Activated CD4-positive, alpha-beta T cell treated with anti-CD3 and anti-CD28 coated beads for 36 hours (primary cell): ENCODE measurements around the gene PPP1R17. TPM values are rescaled to one million over a fixed set of nuclear protein-coding genes. Genes with fewer than 3 reads are reported as not detected.

Experiments used
- ATAC-seq: fragments of 200-7000 bp; cut with Tn5 transposase; one replicate; pipeline ENCODE4 v1.10.0; 2021; ENCODE audit warnings: mild to moderate bottlenecking, moderate library complexity
- CTCF ChIA-PET: fragments of 350-600 bp; sonication (Branson Sonifier 250); formaldehyde crosslinking; loops from one replicate; lab custom pipeline; 2021; ENCODE audit warnings: antibody characterized with exemption; lab: Charles Lee
- POLR2A ChIA-PET: fragments of 350-600 bp; sonication (Branson Sonifier 250); formaldehyde crosslinking; loops from one replicate; lab custom pipeline; 2021; ENCODE audit warnings: antibody characterized with exemption, inconsistent platforms; lab: Charles Lee
- DNase-seq: peaks from one replicate; pipeline ENCODE4 v3.0.0-alpha.2; 2020
- H3K27ac Mint-ChIP-seq: one replicate; pipeline ENCODE4 v1.8.0; 2021; ENCODE audit warnings: mixed read lengths
- H3K27me3 Mint-ChIP-seq: one replicate; pipeline ENCODE4 v1.8.0; 2021; ENCODE audit warnings: mixed read lengths
- H3K36me3 Mint-ChIP-seq: one replicate; pipeline ENCODE4 v1.8.0; 2021; ENCODE audit warnings: low read depth, mixed read lengths
- H3K4me1 Mint-ChIP-seq: one replicate; pipeline ENCODE4 v1.8.0; 2021; ENCODE audit warnings: mixed read lengths
- H3K4me3 Mint-ChIP-seq: one replicate; pipeline ENCODE4 v1.8.0; 2021; ENCODE audit warnings: mild to moderate bottlenecking, moderate library complexity, mixed read lengths
- H3K9me3 Mint-ChIP-seq: one replicate; pipeline ENCODE4 v1.8.0; 2021; ENCODE audit warnings: low read depth, mixed read lengths
- intact Hi-C, 2 experiments: fragments of 100-400 bp; cut with DNase I in 1 of 2; cut with micrococcal nuclease in 1 of 2; formaldehyde crosslinking; loops; one replicate each; pipeline versions ENCODE4 v1.14.2 to v1.15.1; 2022 to 2024; cut with DNase I, micrococcal nuclease
- total RNA-seq, 2 experiments: library from RNA; stranded (reverse); gene quantifications; one replicate each; pipeline ENCODE4 v1.2.3, GENCODE V29; 2021

The PPP1R17 gene
- total RNA-seq, result not detected

DNA sequence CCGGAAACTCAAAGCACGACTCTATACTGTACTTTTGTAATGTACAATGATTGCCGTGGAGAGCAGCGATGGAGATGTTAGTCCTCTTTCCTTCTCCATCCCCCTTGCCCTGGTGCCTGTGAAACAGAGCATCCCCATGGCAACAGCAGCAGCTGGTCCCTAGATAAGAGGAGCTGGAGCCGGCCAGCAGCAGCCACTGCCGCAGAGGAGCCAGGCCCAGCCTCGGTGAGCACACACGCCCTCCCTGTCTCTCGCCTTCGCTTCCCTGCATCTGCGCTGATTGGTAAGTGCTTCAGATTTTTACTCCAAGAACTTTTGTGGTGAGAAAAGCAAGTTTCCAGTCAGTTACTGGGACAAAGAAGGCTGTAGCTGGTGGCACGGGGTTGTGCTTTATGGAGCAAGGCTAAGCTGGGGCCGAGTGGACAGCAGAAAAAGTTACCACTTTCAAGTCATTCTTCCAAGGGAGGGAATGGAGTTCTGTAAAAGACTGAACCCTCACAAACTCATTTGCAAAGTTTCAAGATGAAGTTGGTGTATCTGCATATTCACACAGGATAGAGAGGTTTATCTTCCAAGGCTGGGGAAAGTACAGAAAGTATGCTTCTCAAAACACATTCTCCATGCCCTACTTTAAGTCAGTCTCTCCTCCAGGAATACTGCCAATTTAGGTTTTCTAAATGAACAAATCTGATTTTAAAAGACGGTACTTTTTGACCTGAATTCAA lies at the start of gene PPP1R17:
Gene PPP1R17 (plus strand): TSS at position 192 of the 725 bp plus-strand sequence. CDS start 5,227 bp downstream, outside the sequence.
- intact Hi-C loops, result no loop called here
- ATAC-seq (no peak), DNase-seq (no peak)
- Mint-ChIP-seq H3K27me3 (peaks cover 5% of the 10 kb centered on the region), H3K4me1 (no peaks in the 10 kb centered on the region), H3K4me3 (no peak within 1 kb of the TSS), H3K27ac (no peak within 1 kb of the TSS), H3K9me3 (no peaks in the 10 kb centered on the region), H3K36me3 (no peaks in the 10 kb centered on the region)
- CTCF ChIA-PET, result interaction anchor here (0.6 kb wide), 1 partner anchor 564 kb away, joined by 3 read pairs; no protein-coding TSS in a partner anchor
- POLR2A ChIA-PET, result no interaction called here

DNA sequence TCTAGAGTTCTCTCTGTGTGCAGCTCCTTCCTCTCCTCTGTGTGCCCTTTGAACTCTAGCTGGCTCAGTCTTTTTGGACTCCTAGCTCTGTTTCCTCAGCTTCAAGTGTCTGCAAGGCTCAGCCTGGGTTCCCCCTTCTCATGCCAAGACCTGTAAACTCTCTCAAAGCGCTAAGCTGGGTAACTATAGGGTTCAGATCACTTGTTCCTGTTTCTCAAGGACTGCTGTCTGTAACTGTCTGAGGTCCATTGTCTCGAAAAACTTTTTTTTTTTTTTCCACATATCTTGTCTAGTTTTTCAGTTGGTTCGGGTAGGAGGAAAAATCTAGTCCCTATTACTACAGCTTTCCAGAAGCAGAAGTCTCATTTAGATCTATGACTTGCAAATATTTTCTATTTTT lies 46.6 kb upstream of the PPP1R17 start:
- H3K4me3 Mint-ChIP-seq, result no peak overlapping the region
- ATAC-seq (no peak), DNase-seq (no peak)
- peaks cover 1% of the 10 kb centered on the region for H3K27me3 Mint-ChIP-seq
- intact Hi-C loops, result no loop called here
- no peaks in the 10 kb centered on the region for H3K4me1 Mint-ChIP-seq
- CTCF ChIA-PET, result no interaction called here
- H3K9me3 Mint-ChIP-seq, result no peaks in the 10 kb centered on the region
- H3K36me3 Mint-ChIP-seq, result no peaks in the 10 kb centered on the region
- no peak overlapping the region for H3K27ac Mint-ChIP-seq
- POLR2A ChIA-PET, result no interaction called here

DNA sequence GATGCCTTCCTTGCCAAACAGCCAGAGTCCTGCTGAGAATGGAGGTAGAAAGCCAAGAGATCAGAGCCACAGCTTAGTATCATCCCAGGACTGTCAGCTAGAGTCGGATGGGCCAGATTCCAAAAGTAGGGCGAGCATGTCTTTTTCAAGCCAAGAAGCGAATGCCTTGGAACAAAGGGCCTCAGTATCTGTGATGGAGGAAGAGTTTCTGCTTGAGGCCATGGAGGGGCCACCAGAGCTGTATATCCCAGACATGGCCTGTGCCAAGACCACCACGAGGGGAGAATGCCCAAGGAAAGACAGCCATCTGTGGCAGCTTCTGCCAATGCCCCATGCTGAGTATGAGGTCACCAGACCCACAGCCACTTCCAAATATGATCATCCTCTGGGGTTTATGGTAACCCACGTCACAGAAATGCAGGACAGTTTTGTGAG lies 44.3 kb upstream of the PPP1R17 start:
- H3K9me3 Mint-ChIP-seq, result no peaks in the 10 kb centered on the region
- ATAC-seq (no peak), DNase-seq (no peak)
- no peaks in the 10 kb centered on the region for H3K36me3 Mint-ChIP-seq
- intact Hi-C loops, result no loop called here
- CTCF ChIA-PET, result no interaction called here
- no peak overlapping the region for H3K4me3 Mint-ChIP-seq
- no peaks in the 10 kb centered on the region for H3K4me1 Mint-ChIP-seq
- POLR2A ChIA-PET, result no interaction called here
- peaks cover 1% of the 10 kb centered on the region for H3K27me3 Mint-ChIP-seq
- no peak overlapping the region for H3K27ac Mint-ChIP-seq

DNA sequence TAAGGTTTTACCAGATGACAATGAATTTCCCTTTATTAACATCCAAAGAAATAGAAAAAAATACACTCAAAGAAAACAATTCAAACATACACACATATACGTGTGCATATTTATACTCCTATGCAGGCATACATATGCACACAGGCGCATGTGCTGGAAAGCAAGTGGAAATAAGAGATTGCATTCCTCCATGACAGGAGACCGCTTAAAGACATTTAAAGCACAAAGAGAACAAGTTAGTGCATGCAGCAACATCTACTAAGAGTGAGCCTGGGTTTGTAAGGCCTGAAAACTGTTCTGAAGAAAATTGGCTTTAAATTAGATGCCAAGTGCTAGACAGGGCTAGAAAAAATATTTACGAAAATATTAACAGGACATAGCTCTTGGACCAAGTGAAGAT lies 40.1 kb upstream of the PPP1R17 start:
- Mint-ChIP-seq H3K9me3 (no peaks in the 10 kb centered on the region), H3K36me3 (no peaks in the 10 kb centered on the region), H3K4me3 (no peak overlapping the region), H3K4me1 (no peaks in the 10 kb centered on the region), H3K27me3 (peaks cover 1% of the 10 kb centered on the region), H3K27ac (no peak overlapping the region)
- ChIA-PET CTCF (no interaction called here), POLR2A (no interaction called here)
- DNase-seq (no peak), ATAC-seq (no peak)
- intact Hi-C loops, result no loop called here

DNA sequence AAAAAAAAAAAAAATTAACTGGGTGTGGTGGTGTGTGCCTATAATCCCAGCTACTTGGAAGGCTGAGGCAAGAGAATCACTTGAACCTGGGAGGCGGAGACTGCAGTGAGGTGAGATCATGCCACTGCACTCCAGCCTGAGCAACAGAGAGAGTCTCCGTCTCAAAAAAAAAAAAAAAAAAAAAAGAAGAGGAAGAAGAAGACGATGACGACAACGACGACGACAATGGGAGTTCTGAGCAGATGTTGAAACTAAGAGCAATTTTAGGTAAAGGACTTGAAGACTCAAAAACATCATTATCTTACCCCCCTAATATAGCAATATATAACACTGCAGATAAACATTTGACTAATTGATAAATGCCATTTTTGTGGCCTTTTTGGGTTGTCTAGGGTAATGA lies 39.5 kb upstream of the PPP1R17 start:
- ATAC-seq (no peak), DNase-seq (no peak)
- ChIA-PET POLR2A (no interaction called here), CTCF (no interaction called here)
- Mint-ChIP-seq H3K27ac (no peak overlapping the region), H3K4me3 (no peak overlapping the region), H3K4me1 (no peaks in the 10 kb centered on the region), H3K9me3 (no peaks in the 10 kb centered on the region), H3K36me3 (no peaks in the 10 kb centered on the region), H3K27me3 (peaks cover under 1% of the 10 kb centered on the region)
- intact Hi-C loops, result no loop called here

DNA sequence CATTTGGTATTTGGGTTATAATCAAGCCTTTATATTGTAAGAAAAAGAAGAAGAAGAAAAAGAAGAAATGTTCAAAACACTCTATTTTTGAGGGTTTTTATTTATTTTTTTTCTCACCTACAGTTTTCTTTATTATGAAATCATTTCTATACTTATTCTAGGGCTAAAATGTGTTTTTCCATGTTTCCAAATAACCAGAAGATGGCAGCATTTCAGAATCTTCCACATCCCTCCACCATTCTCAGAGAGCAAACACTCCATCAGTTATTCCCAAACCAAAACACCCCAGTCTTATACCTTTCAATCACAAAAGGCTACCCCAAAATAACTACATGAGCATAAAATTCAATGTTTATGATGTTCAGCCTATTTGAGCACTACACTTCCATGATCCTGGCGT lies 38.7 kb upstream of the PPP1R17 start:
- H3K4me1 Mint-ChIP-seq, result no peaks in the 10 kb centered on the region
- no peaks in the 10 kb centered on the region for H3K9me3 Mint-ChIP-seq
- H3K27me3 Mint-ChIP-seq, result no peaks in the 10 kb centered on the region
- DNase-seq (no peak), ATAC-seq (no peak)
- POLR2A ChIA-PET, result no interaction called here
- no peak overlapping the region for H3K27ac Mint-ChIP-seq
- CTCF ChIA-PET, result no interaction called here
- intact Hi-C loops, result no loop called here
- no peak overlapping the region for H3K4me3 Mint-ChIP-seq
- H3K36me3 Mint-ChIP-seq, result no peaks in the 10 kb centered on the region

DNA sequence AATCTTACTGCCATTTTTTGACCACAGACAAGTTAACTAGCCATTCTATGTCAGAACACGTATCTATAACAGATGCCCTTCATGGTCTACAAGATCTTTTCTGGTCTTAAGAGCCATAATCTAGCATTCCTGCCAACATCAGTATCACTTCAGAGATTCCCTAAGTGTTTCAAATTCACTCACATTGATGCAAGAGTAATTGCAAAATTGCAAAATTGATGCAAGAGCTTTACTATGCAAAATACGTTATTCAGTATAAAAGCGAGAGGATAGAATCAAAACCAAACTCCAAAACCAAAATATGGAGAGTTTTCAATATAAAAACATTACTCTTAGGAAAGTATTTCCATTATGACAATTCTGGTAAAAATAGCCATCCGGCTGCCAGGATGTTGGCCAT lies 38.1 kb upstream of the PPP1R17 start:
- ChIA-PET CTCF (interaction anchor here (0.6 kb wide), 1 partner anchor 8 kb away, joined by 3 read pairs; no protein-coding TSS in a partner anchor), POLR2A (no interaction called here)
- H3K9me3 Mint-ChIP-seq, result no peaks in the 10 kb centered on the region
- ATAC-seq, result no peak
- DNase-seq, result no peak
- H3K4me1 Mint-ChIP-seq, result no peaks in the 10 kb centered on the region
- no peak overlapping the region for H3K27ac Mint-ChIP-seq
- no peaks in the 10 kb centered on the region for H3K27me3 Mint-ChIP-seq
- intact Hi-C loops, result no loop called here
- no peak overlapping the region for H3K4me3 Mint-ChIP-seq
- no peaks in the 10 kb centered on the region for H3K36me3 Mint-ChIP-seq

DNA sequence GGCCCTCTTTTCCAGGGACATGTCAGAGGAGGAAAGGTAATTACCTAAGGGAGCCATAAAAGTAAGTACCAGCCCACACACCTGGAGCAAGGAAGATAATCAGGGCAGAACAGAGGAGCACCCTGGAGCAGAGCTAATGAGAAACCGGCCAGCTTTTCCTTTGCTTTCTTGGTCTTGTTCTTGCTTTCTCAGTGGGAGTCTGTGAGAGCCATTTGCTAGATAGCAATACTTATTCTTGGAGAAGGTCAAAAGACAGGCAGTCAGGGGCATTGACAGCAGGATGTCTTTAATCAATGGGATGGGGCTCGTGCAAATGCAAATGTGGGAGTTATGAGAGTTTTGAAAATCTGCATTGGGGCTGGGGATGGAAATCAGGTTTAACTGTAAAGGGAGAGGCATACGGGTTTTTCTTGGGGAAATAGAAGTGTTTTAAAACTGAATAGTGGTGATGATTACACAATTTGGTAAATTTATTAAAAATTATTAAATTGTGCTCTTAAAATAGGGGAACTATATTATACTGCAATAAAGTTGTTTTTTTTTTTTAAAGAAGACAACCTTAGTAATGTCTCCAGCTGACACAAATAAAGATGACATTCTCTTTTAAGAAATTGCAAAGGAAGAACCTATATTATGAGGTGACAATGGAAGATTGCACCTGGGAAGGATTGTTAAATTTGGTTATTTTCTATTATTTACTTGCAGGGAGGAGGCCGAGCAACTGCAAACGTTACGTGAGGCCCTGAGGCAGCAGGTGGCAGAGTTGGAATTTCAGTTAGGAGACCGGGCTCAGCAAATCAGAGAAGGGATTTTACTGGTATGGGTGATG lies 35.6 kb upstream of the PPP1R17 start:
- no peak for DNase-seq
- Mint-ChIP-seq H3K36me3 (no peaks in the 10 kb centered on the region), H3K9me3 (no peaks in the 10 kb centered on the region), H3K27me3 (no peaks in the 10 kb centered on the region), H3K4me3 (no peak overlapping the region), H3K27ac (no peak overlapping the region), H3K4me1 (no peaks in the 10 kb centered on the region)
- no peak for ATAC-seq
- POLR2A ChIA-PET, result no interaction called here
- intact Hi-C loops, result no loop called here
- CTCF ChIA-PET, result no interaction called here

DNA sequence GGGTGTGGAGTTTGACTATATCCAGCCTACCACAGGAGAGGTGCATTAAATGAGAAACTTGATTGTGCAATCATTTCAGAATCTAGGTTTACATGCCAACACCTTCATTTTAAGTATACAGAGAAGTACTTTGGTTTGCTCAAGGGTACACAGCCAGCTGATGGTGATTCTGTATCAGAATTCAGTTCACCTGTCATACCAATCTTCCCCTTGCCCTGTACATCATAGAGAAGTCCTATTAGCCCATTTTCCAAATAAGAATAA lies 35.0 kb upstream of the PPP1R17 start:
- CTCF ChIA-PET, result no interaction called here
- intact Hi-C loops, result no loop called here
- POLR2A ChIA-PET, result no interaction called here
- Mint-ChIP-seq H3K4me1 (no peaks in the 10 kb centered on the region), H3K27me3 (no peaks in the 10 kb centered on the region), H3K4me3 (no peak overlapping the region), H3K36me3 (no peaks in the 10 kb centered on the region), H3K9me3 (no peaks in the 10 kb centered on the region), H3K27ac (no peak overlapping the region)
- DNase-seq, result no peak
- no peak for ATAC-seq

DNA sequence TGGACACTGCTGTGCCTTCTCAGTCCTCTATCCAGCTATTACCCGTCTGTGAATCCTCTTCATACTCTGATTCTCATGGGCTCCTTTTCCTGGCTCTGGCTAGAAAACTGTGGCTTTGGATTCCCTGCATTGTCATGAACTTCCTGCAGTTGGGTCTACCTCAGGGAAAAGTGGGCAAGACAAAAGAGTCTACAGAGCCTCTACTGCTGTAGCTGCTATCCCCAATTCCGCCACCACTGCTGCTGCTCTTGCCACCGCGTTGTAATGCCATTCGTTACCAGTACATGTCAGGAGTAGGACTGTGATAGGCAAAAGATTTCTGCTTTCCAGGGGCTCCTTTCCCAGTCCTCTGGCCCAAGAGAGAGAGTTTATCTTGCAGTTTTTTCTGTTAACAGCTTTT lies 23.9 kb upstream of the PPP1R17 start:
- DNase-seq, result no peak
- Mint-ChIP-seq H3K27ac (no peak overlapping the region), H3K9me3 (peaks cover 3% of the 10 kb centered on the region), H3K4me1 (no peaks in the 10 kb centered on the region), H3K27me3 (no peaks in the 10 kb centered on the region), H3K4me3 (no peak overlapping the region), H3K36me3 (no peaks in the 10 kb centered on the region)
- ChIA-PET CTCF (interaction anchor here (1.1 kb wide), 1 partner anchor 529 kb away, joined by 4 read pairs; no protein-coding TSS in a partner anchor), POLR2A (interaction anchor here (0.5 kb wide), 1 partner anchor 1707 kb away, joined by 3 read pairs; no protein-coding TSS in a partner anchor)
- intact Hi-C loops, result no loop called here
- no peak for ATAC-seq

DNA sequence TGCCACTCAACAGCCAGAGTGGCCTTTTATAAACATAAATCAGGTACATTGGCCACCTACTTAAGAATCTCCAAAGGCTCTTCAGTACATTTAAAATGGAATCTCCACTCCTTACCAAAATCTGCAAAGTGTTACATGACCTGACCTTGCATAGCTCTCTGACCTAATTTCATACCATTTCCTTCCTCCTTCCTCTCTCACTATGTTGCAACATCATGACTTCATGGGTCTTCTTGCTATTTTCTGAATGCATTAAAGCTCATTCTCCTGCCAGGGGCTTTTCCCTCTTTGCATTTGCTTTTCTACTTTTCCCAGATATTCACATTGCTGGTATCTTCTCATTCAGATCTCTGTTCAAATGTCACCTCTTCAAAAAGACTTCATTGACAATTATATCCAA lies 22.1 kb upstream of the PPP1R17 start:
- DNase-seq, result no peak
- Mint-ChIP-seq H3K36me3 (no peaks in the 10 kb centered on the region), H3K27ac (no peak overlapping the region), H3K9me3 (peaks cover 3% of the 10 kb centered on the region), H3K4me1 (no peaks in the 10 kb centered on the region), H3K27me3 (no peaks in the 10 kb centered on the region), H3K4me3 (no peak overlapping the region)
- CTCF ChIA-PET, result no interaction called here
- intact Hi-C loops, result no loop called here
- no peak for ATAC-seq
- POLR2A ChIA-PET, result no interaction called here

DNA sequence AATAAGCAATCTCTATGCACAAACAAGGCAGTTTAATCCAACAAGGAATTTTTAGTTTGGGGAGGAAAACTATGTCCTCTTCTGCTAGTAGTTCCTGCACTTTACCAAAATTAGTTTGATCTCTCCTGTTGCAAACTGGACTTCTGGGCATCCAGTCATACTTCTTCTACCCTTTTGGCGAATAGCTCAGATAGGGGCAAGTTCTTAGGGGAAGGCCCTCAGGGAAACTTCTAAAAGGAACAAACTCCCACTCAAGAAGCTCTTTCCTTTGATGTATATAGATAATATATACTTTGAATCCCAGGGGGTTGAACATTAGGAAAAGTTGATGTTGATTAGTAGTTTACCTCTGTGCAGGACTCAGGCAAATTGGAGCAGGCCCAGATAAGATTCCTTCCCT lies 21.5 kb upstream of the PPP1R17 start:
- H3K36me3 Mint-ChIP-seq, result no peaks in the 10 kb centered on the region
- no peak overlapping the region for H3K27ac Mint-ChIP-seq
- POLR2A ChIA-PET, result no interaction called here
- H3K27me3 Mint-ChIP-seq, result no peaks in the 10 kb centered on the region
- H3K4me3 Mint-ChIP-seq, result no peak overlapping the region
- DNase-seq, result no peak
- CTCF ChIA-PET, result interaction anchor here (1.0 kb wide), 1 partner anchor 32 kb away, joined by 3 read pairs; no protein-coding TSS in a partner anchor
- H3K4me1 Mint-ChIP-seq, result no peaks in the 10 kb centered on the region
- no peak for ATAC-seq
- H3K9me3 Mint-ChIP-seq, result peaks cover 3% of the 10 kb centered on the region
- intact Hi-C loops, result no loop called here
